Small intestine (tissue), 7 donors: ENCODE data around the gene CTU2. TPM values are rescaled to one million over a fixed set of nuclear protein-coding genes. Genes with fewer than 3 reads are reported as not detected.

ENCODE experiments used
- DNase-seq, 2 donors: peaks; one replicate each; pipeline versions ENCODE4 v3.0.0 to v3.0.0-alpha.2; 2013
- FAIRE-seq: peaks from 2 replicates; lab custom pipeline; 2012; peaks lifted over from hg19 to GRCh38; lab: Jason Lieb, UNC
- H3K27ac ChIP-seq, 3 donors: one replicate each; pipeline ENCODE4 v1.5.1; 2013; ENCODE audit warnings: low read length in 2 of 3, mild to moderate bottlenecking in 2 of 3, control low read depth in 1 of 3, inconsistent platforms in 1 of 3, low read depth in 1 of 3, moderate library complexity in 1 of 3
- H3K27me3 ChIP-seq, 3 donors: one replicate each; pipeline ENCODE4 v1.6.1; 2013; ENCODE audit warnings: low read length in 3 of 3, inconsistent platforms in 1 of 3; ENCODE audit not compliant: control insufficient read depth in 3 of 3, insufficient read depth in 3 of 3
- H3K36me3 ChIP-seq, 3 donors: one replicate each; pipeline ENCODE4 v1.6.1; 2013; ENCODE audit warnings: low read length in 3 of 3, inconsistent platforms in 1 of 3, low read depth in 1 of 3, mild to moderate bottlenecking in 1 of 3, moderate library complexity in 1 of 3; ENCODE audit not compliant: control insufficient read depth in 3 of 3, insufficient read depth in 2 of 3
- H3K4me1 ChIP-seq, 3 donors: one replicate each; pipeline ENCODE4 v1.6.1; 2013; ENCODE audit warnings: low read length in 2 of 3, inconsistent platforms in 1 of 3, low read depth in 1 of 3, mild to moderate bottlenecking in 1 of 3, moderate library complexity in 1 of 3; ENCODE audit not compliant: control insufficient read depth in 3 of 3, insufficient read depth in 2 of 3
- H3K4me3 ChIP-seq, 3 donors: one replicate each; pipeline ENCODE4 v1.5.1; 2013; ENCODE audit warnings: low read length in 3 of 3, control low read depth in 1 of 3, inconsistent platforms in 1 of 3, low read depth in 1 of 3, mild to moderate bottlenecking in 1 of 3, moderate library complexity in 1 of 3
- H3K9me3 ChIP-seq, 2 donors: one replicate each; pipeline ENCODE4 v1.6.1; 2013; ENCODE audit warnings: low read depth in 1 of 2, low read length in 1 of 2; ENCODE audit not compliant: control insufficient read depth in 2 of 2, insufficient read depth in 1 of 2
- WGBS, 3 donors: extraction: QIAGEN DNeasy Blood & Tissue Kit; methylation state at CpG; one replicate each; pipeline ENCODE4 v1.1.7; 2013; 5-methylcytosine and 5-hydroxymethylcytosine counted together
- polyA plus RNA-seq, 4 donors: library from polyadenylated mRNA; stranded (reverse) in 3 of 4; unstranded in 1 of 4; fragments of 200-250 nt in 3 of 4; fragments of 120-200 nt in 1 of 4; gene quantifications; one replicate each; pipeline versions ENCODE4 v1.2.1 to v1.2.3, GENCODE V29; 2013
- donor health status: healthy with polysubstance abuse.
- donor health status: control.
- donor health status: control.
- donor health status: Bipolar disorder and iron deficiency.
- donor health status: healthy.

Gene CTU2
- polyA plus RNA-seq, 4 donors: 7.8 to 15.0 (median 11.2) TPM

DNA sequence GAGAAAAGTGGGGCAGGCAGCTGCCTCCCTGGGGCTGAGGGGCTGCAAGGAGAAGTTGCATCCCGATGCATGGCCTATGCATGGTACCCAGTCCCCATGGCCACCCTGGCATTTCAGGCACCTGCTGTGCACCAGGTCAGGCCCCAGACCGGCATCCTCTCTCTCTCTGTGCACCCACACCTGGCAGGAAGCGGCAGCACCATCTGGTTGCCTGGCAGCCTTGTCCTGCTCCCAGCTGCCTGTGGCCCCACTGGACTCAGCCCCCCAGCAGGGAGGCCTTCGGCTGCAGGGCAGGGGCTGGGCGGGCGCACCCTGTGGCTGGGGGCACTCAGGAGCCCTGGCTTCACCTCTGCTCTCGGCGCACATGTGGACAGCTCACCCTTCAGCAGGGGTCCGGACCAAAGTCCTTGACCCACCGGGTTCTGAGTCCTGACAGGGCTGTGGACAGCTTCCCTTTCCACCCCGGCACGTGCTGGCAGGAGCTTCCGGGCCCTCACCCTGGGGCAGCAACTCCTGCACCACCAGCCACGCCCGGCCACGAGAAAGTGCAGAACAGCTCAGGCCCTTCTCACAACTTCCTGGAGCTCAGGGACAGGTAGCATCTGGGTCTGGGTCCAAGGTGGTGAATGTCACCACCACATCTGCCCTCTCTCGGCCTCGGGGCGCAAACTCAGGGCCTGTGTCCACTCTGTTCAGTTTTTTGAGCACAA lies 36.7 kb downstream of the CTU2 start:
- peaks cover 0 to 69% (median 7%) of the 10 kb centered on the region in 3 donors for H3K36me3 ChIP-seq
- H3K4me1 ChIP-seq: peaks cover 0 to 17% (median 0%) of the 10 kb centered on the region in 3 donors
- H3K4me3 ChIP-seq: no peak overlapping the region
- WGBS, 3 donors: 68 to 77% (median 75%) methylated on average over 17 to 19 of the region's 19 CpGs
- H3K9me3 ChIP-seq: no peaks in the 10 kb centered on the region
- no peaks in the 10 kb centered on the region for H3K27me3 ChIP-seq
- DNase-seq (no peak), FAIRE-seq (no peak)
- H3K27ac ChIP-seq: no peak overlapping the region

GRCh38 chr16:88743693-88744576 lies 37.6 kb downstream of the CTU2 start:
- Histone ChIP-seq H3K36me3 (peaks cover 0 to 66% (median 7%) of the 10 kb centered on the region in 3 donors), H3K4me3 (no peak overlapping the region), H3K27me3 (no peaks in the 10 kb centered on the region), H3K27ac (no peak overlapping the region), H3K9me3 (no peaks in the 10 kb centered on the region), H3K4me1 (peaks cover 0 to 17% (median 0%) of the 10 kb centered on the region in 3 donors)
- 47 to 56% (median 51%) methylated on average over 27 to 32 of the region's 32 CpGs for WGBS, 3 donors
- peak; percentile 78 to 83 for DNase-seq
- FAIRE-seq: no peak

GRCh38 chr16:88744577-88745521 lies 38.5 kb downstream of the CTU2 start:
- Histone ChIP-seq H3K4me3 (no peak overlapping the region), H3K36me3 (peaks cover 0 to 62% (median 7%) of the 10 kb centered on the region in 3 donors), H3K4me1 (peaks cover 0 to 17% (median 0%) of the 10 kb centered on the region in 3 donors), H3K27me3 (no peaks in the 10 kb centered on the region), H3K9me3 (no peaks in the 10 kb centered on the region), H3K27ac (no peak overlapping the region)
- WGBS, 3 donors: 70 to 82% (median 73%) methylated on average over 37 to 39 of the region's 39 CpGs
- no peak for FAIRE-seq
- DNase-seq: peak in 1 of 2 donors; percentile 39

GRCh38 chr16:88746506-88746905 lies 40.2 kb downstream of the CTU2 start:
- 54 to 77% (median 71%) methylated on average over 17 of the region's 17 CpGs for WGBS, 3 donors
- no peak for FAIRE-seq
- peaks cover 0 to 57% (median 0%) of the 10 kb centered on the region in 3 donors for H3K36me3 ChIP-seq
- DNase-seq: no peak
- H3K9me3 ChIP-seq: no peaks in the 10 kb centered on the region
- H3K4me3 ChIP-seq: no peak overlapping the region
- H3K27ac ChIP-seq: no peak overlapping the region
- peaks cover 0 to 17% (median 0%) of the 10 kb centered on the region in 3 donors for H3K4me1 ChIP-seq
- H3K27me3 ChIP-seq: no peaks in the 10 kb centered on the region

GRCh38 chr16:88747588-88748301 lies 41.4 kb downstream of the CTU2 start:
- Histone ChIP-seq H3K9me3 (no peaks in the 10 kb centered on the region), H3K27ac (no peak overlapping the region), H3K27me3 (no peaks in the 10 kb centered on the region), H3K4me3 (no peak overlapping the region), H3K36me3 (peaks cover 0 to 55% (median 0%) of the 10 kb centered on the region in 3 donors), H3K4me1 (peaks cover 0 to 17% (median 0%) of the 10 kb centered on the region in 3 donors)
- FAIRE-seq (no peak), DNase-seq (peak; percentile 26 to 48)
- WGBS, 3 donors: 73 to 84% (median 78%) methylated on average over 25 to 26 of the region's 26 CpGs

GRCh38 chr16:88748364-88748763 lies 42.1 kb downstream of the CTU2 start:
- DNase-seq (no peak), FAIRE-seq (no peak)
- Histone ChIP-seq H3K9me3 (no peaks in the 10 kb centered on the region), H3K4me1 (peaks cover 0 to 17% (median 0%) of the 10 kb centered on the region in 3 donors), H3K27me3 (no peaks in the 10 kb centered on the region), H3K36me3 (peaks cover 0 to 51% (median 0%) of the 10 kb centered on the region in 3 donors), H3K27ac (no peak overlapping the region), H3K4me3 (no peak overlapping the region)
- WGBS, 3 donors: 80 to 89% (median 85%) methylated on average over 12 of the region's 12 CpGs

GRCh38 chr16:88749358-88749757 lies 43.1 kb downstream of the CTU2 start:
- FAIRE-seq (no peak), DNase-seq (no peak)
- Histone ChIP-seq H3K4me3 (no peak overlapping the region), H3K4me1 (peaks cover 0 to 10% (median 0%) of the 10 kb centered on the region in 3 donors), H3K9me3 (no peaks in the 10 kb centered on the region), H3K27ac (no peak overlapping the region), H3K36me3 (peaks cover 0 to 55% (median 0%) of the 10 kb centered on the region in 3 donors), H3K27me3 (no peaks in the 10 kb centered on the region)
- WGBS, 3 donors: 95 to 97% (median 95%) methylated on average over 25 to 26 of the region's 26 CpGs
